ENCODE results near the gene CD8B2. TPM values are rescaled to one million over a fixed set of nuclear protein-coding genes. Genes with fewer than 3 reads are reported as not detected.
"Not testable (repeated sequence)": the region's sequence is repeated elsewhere in the genome, so short reads cannot be mapped to it uniquely, and the experiment has no call there.

Gene CD8B2
- total RNA-seq, 2 experiments from 2014 or later: not detected

DNA sequence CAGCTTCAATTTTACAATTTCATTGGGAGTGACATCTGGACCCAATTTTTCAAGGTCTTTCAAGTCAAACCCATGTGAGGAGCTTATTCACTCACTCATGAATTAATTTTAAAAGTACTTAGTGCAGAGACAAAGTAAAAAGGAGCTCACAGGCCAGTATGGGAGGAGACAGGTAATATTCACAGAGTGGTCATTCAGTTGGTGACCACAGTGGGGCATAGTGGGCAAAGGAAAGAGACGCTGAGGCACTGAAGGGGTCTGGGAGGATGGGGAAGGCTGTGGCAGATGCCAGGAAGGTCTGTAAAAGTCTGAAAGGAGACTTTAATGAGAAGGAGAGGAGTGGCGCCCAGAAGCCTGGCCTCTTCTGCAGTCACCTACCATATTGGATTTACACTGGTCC lies 76.0 kb downstream of the CD8B2 start:
- POLR2A ChIA-PET: no interaction called here
- Mint-ChIP-seq H3K4me3 (no peak overlapping the region), H3K27me3 (peaks cover 13% of the 10 kb centered on the region), H3K36me3 (ENCODE audit: low read depth) (no peaks in the 10 kb centered on the region), H3K27ac (no peak overlapping the region), H3K9me3 (no peaks in the 10 kb centered on the region), H3K4me1 (peaks cover 2% of the 10 kb centered on the region)
- no peak for DNase-seq
- CTCF ChIA-PET: interaction anchor here (1.5 to 1.9 kb wide), 3 partner anchors 10 to 19 kb away, joined by 3 to 8 read pairs (median 5); no protein-coding TSS in a partner anchor

DNA sequence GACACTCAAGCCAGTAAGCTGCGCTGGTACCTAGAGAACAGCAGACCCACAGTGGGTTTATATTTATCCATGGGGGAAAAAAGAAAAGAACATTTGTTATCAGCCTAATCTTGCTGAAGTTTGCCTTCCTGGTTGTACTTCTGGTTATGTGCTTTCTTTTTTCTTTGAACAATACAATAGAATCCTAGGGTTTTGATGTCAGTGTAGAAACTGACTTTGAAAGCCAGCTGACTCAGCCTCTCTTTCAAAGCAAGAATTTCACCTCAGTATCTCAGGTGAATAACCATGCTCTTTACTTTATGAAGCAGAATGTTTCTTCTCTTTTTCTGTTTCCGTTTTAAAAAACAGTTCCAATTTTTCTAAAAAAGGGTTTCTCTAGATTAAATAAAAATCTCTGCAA lies 78.4 kb downstream of the CD8B2 start:
- POLR2A ChIA-PET: no interaction called here
- Mint-ChIP-seq H3K4me1 (peaks cover 2% of the 10 kb centered on the region), H3K27me3 (peaks cover 21% of the 10 kb centered on the region), H3K9me3 (no peaks in the 10 kb centered on the region), H3K27ac (no peak overlapping the region), H3K36me3 (ENCODE audit: low read depth) (no peaks in the 10 kb centered on the region), H3K4me3 (no peak overlapping the region)
- DNase-seq: no peak
- CTCF ChIA-PET: interaction anchor here (0.9 to 1.0 kb wide), 2 partner anchors 9 to 17 kb away, joined by 3 read pairs; no protein-coding TSS in a partner anchor

DNA sequence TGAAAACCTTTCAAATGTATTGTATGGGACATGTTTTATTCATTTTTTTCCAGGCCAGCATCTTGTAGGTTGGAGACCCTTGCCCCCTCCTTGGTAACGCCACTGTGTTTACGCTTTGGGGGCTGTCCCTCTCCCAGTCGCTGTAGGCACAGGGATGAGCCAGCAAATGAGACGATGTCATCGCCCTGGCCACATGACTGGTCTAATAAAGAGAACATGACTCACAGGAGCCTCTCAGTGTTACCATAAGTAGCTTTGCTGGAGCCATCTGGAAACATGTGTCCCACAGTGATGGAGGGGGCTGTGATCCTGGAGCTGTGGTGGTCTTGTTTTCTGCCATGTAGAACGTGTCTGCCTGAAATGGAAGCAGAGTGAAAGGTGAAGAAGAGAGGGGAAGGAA lies 78.9 kb downstream of the CD8B2 start:
- H3K27me3 Mint-ChIP-seq: peaks cover 21% of the 10 kb centered on the region
- peaks cover 2% of the 10 kb centered on the region for H3K4me1 Mint-ChIP-seq
- CTCF ChIA-PET: interaction anchor here (0.9 to 1.0 kb wide), 2 partner anchors 10 to 16 kb away, joined by 3 read pairs; no protein-coding TSS in a partner anchor
- H3K4me3 Mint-ChIP-seq: no peak overlapping the region
- no peak for DNase-seq
- H3K36me3 Mint-ChIP-seq (ENCODE audit: low read depth): no peaks in the 10 kb centered on the region
- H3K9me3 Mint-ChIP-seq: no peaks in the 10 kb centered on the region
- H3K27ac Mint-ChIP-seq: no peak overlapping the region
- POLR2A ChIA-PET: no interaction called here

DNA sequence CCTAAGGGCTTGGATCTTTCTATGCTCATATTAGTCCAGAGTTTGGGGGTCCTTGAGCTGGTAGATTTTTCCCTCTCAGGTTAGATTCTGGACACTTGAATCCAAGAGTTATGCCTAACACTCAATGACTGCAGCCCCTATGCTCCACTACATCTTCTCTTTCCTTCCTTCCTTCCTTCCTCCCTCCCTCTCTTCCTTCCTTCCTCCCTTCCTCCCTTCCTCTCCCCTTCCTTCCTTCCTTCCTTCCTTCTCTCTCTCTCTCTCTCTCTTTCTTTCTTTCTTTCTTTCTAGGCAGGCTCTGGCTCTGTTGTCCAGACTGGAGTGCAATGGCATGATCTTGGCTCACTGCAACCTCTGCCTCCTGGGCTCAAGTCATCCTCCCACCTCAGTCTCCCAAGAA lies 79.3 kb downstream of the CD8B2 start:
- H3K36me3 Mint-ChIP-seq (ENCODE audit: low read depth); DNase-seq; H3K9me3 Mint-ChIP-seq; H3K27ac Mint-ChIP-seq; H3K4me3 Mint-ChIP-seq; POLR2A ChIA-PET; H3K4me1 Mint-ChIP-seq: not testable (repeated sequence)
- CTCF ChIA-PET: interaction anchor here (1.0 kb wide), 1 partner anchor 16 kb away, joined by 3 read pairs; no protein-coding TSS in a partner anchor
- H3K27me3 Mint-ChIP-seq: peaks cover 24% of the 10 kb centered on the region

DNA sequence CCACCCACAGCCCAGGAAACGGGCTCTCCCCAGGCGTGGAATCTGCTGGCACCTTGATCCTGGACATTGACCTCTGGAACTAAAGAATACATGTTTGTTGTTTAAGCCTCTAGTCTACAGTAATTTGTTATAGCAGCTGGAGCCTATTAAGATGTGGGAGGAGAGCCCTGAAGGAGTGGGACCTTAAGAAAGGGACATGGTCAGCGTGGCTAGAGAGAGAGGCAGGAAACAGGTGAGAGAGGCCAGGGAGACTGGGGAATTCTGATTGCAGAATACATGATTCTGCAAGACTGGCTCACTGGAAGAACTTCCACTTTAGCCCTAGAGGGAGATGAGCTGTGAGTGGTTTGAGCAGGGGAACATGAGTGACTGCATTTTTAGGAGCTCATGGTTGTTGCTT lies 83.2 kb downstream of the CD8B2 start:
- Mint-ChIP-seq H3K9me3 (no peaks in the 10 kb centered on the region), H3K4me3 (no peak overlapping the region), H3K4me1 (peaks cover 2% of the 10 kb centered on the region), H3K27ac (no peak overlapping the region), H3K36me3 (ENCODE audit: low read depth) (no peaks in the 10 kb centered on the region), H3K27me3 (peaks cover 23% of the 10 kb centered on the region)
- POLR2A ChIA-PET: no interaction called here
- CTCF ChIA-PET: no interaction called here
- no peak for DNase-seq

Other genes with a start within 250 kb of the CD8B2 start
- under 1 TPM; 0.05 to 0.20 TPM for gene RGPD3, start 19.0 kb upstream of the CD8B2 start, total RNA-seq

Data from activated CD4-positive, alpha-beta memory T cell treated with anti-CD3 and anti-CD28 coated beads, Interleukin-2, amount 10 ng/mL, durations not matched to agents 7 days and 5 days (primary cell).